Measurements from ENCODE around the gene SZT2.
"Not testable (repeated sequence)": the region's sequence is repeated elsewhere in the genome, so short reads cannot be mapped to it uniquely, and the experiment has no call there.

SZT2 gene

GRCh38 chr1:43444151-43444828, 54.6 kb downstream of the SZT2 start:
- no peak for DNase-seq

GRCh38 chr1:43444836-43445235, 55.1 kb downstream of the SZT2 start:
- DNase-seq = no peak

GRCh38 chr1:43445606-43446387, 56.1 kb downstream of the SZT2 start:
- no peak for DNase-seq

GRCh38 chr1:43446388-43446740, 56.7 kb downstream of the SZT2 start:
- DNase-seq = no peak

- DNase-seq = no peak
Observed at GRCh38 chr1:43446881-43447835, 57.5 kb downstream of the SZT2 start.

GRCh38 chr1:43447891-43448708, 58.4 kb downstream of the SZT2 start:
- no peak for DNase-seq

GRCh38 chr1:43448955-43449707, 59.4 kb downstream of the SZT2 start:
- no peak for DNase-seq

- DNase-seq = no peak
Observed at GRCh38 chr1:43449708-43450069, 60.0 kb downstream of the SZT2 start.

- DNase-seq = no peak
Observed at GRCh38 chr1:43450251-43450941, 60.7 kb downstream of the SZT2 start.

- no peak for DNase-seq
Observed at GRCh38 chr1:43451157-43451591, 61.5 kb downstream of the SZT2 start.

- DNase-seq = no peak
Observed at GRCh38 chr1:43451701-43452532, 62.2 kb downstream of the SZT2 start.

- no peak for DNase-seq
Observed at GRCh38 chr1:43452789-43453441, 63.2 kb downstream of the SZT2 start.

- DNase-seq = peak; percentile 73
Observed at GRCh38 chr1:43453442-43454269, 64.0 kb downstream of the SZT2 start, which contains the start of gene HYI. Gene HYI (minus strand): TSS chr1:43453931. CDS start chr1:43453793, 138 bp downstream.

- peak; percentile 83 for DNase-seq
Observed at GRCh38 chr1:43454270-43455011, 64.7 kb downstream of the SZT2 start.

GRCh38 chr1:43455213-43455889, 65.7 kb downstream of the SZT2 start:
- DNase-seq = no peak

GRCh38 chr1:43458379-43458778, 68.7 kb downstream of the SZT2 start:
- DNase-seq = not testable (repeated sequence)
